GM21528 (cell line): Measurements from ENCODE around the gene SLC24A3.

Experiments
- ATAC-seq: cut with Tn5 transposase; IDR thresholded peaks from one replicate; pipeline ENCODE4 v1.9.1; 2021; ENCODE audit warnings: mild to moderate bottlenecking, moderate library complexity; ENCODE audit not compliant: unreplicated experiment, low FRiP score

SLC24A3 gene

GRCh38 chr20:19448632-19449031 lies 236.2 kb downstream of the SLC24A3 start:
- no peak for ATAC-seq

GRCh38 chr20:19449051-19449450 lies 236.6 kb downstream of the SLC24A3 start:
- no peak for ATAC-seq

- no peak for ATAC-seq
Measured at GRCh38 chr20:19451231-19451922, 238.9 kb downstream of the SLC24A3 start.

- ATAC-seq, result no peak
Measured at GRCh38 chr20:19451923-19452295, 239.5 kb downstream of the SLC24A3 start.

GRCh38 chr20:19453410-19453809 lies 241.0 kb downstream of the SLC24A3 start:
- ATAC-seq, result no peak

- no peak for ATAC-seq
Measured at GRCh38 chr20:19453862-19454261, 241.4 kb downstream of the SLC24A3 start.

GRCh38 chr20:19456595-19457395 lies 244.4 kb downstream of the SLC24A3 start:
- ATAC-seq, result no peak

GRCh38 chr20:19457611-19458010 lies 245.2 kb downstream of the SLC24A3 start:
- ATAC-seq, result no peak

- no peak for ATAC-seq
Measured at GRCh38 chr20:19460386-19460785, 247.9 kb downstream of the SLC24A3 start.

GRCh38 chr20:19462491-19462890 lies 250.0 kb downstream of the SLC24A3 start:
- ATAC-seq, result no peak

- no peak for ATAC-seq
Measured at GRCh38 chr20:19463597-19463996, 251.2 kb downstream of the SLC24A3 start.

GRCh38 chr20:19465536-19465935 lies 253.1 kb downstream of the SLC24A3 start:
- no peak for ATAC-seq

- ATAC-seq, result no peak
Measured at GRCh38 chr20:19466206-19466928, 253.9 kb downstream of the SLC24A3 start.

- ATAC-seq, result no peak
Measured at GRCh38 chr20:19473216-19473921, 260.9 kb downstream of the SLC24A3 start.

- ATAC-seq, result no peak
Measured at GRCh38 chr20:19473922-19474286, 261.5 kb downstream of the SLC24A3 start.

- ATAC-seq, result no peak
Measured at GRCh38 chr20:19478320-19478895, 266.0 kb downstream of the SLC24A3 start.

GRCh38 chr20:19482726-19483125 lies 270.3 kb downstream of the SLC24A3 start:
- ATAC-seq, result no peak

GRCh38 chr20:19483309-19483708 lies 270.9 kb downstream of the SLC24A3 start:
- ATAC-seq, result no peak

GRCh38 chr20:19486446-19486845 lies 274.0 kb downstream of the SLC24A3 start:
- no peak for ATAC-seq

GRCh38 chr20:19487420-19487819 lies 275.0 kb downstream of the SLC24A3 start:
- ATAC-seq, result no peak
